OCI-LY7 (cell line): ENCODE data around the gene COL15A1.

Experiments used
- EZH2phosphoT487 ChIP-seq: fragments of 200-600 bp; sonication (generic); IDR thresholded peaks from 2 replicates; pipeline ENCODE4 v1.6.1; 2018; ENCODE audit warnings: low read depth, borderline replicate concordance, mild to moderate bottlenecking, mixed run types, antibody characterized with exemption, low read length, moderate library complexity, mixed read lengths
- TF ChIP-seq, protein P1 (sequence below): fragments of 200-600 bp; sonication (generic); conservative IDR thresholded peaks from 2 replicates; pipeline ENCODE4 v1.5.1; 2014; ENCODE audit warnings: mild to moderate bottlenecking, antibody characterized with exemption, low read length, moderate library complexity, mixed read lengths

DNA sequence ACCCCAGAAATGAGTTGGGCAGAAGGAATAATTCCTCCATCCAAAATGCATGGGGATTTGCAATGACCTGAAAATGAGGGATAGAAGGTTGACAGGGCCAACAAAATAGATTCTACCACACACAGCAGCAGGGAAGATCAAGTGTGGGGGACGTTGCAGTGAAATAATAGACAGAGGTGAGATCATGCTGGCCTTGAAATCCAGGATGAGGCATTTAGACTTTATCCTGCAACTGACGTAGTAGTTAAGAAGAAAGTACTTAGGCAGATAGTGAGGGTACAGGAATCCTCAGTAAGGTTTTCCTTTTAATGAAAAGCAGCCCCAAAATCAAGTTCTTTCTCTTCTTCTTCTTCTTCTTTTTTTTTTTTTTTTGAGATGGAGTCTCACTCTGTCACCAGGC is 129.6 kb downstream of the COL15A1 start:
- TF ChIP-seq EZH2phosphoT487, result no peak
- TF ChIP-seq, protein P1, sequence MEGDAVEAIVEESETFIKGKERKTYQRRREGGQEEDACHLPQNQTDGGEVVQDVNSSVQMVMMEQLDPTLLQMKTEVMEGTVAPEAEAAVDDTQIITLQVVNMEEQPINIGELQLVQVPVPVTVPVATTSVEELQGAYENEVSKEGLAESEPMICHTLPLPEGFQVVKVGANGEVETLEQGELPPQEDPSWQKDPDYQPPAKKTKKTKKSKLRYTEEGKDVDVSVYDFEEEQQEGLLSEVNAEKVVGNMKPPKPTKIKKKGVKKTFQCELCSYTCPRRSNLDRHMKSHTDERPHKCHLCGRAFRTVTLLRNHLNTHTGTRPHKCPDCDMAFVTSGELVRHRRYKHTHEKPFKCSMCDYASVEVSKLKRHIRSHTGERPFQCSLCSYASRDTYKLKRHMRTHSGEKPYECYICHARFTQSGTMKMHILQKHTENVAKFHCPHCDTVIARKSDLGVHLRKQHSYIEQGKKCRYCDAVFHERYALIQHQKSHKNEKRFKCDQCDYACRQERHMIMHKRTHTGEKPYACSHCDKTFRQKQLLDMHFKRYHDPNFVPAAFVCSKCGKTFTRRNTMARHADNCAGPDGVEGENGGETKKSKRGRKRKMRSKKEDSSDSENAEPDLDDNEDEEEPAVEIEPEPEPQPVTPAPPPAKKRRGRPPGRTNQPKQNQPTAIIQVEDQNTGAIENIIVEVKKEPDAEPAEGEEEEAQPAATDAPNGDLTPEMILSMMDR, result no peak
